Measurements from ENCODE around the gene KCNG4. TPM values are rescaled to one million over a fixed set of nuclear protein-coding genes. Genes with fewer than 3 reads are reported as not detected.

KCNG4 gene
- total RNA-seq, 1 donor = not detected

DNA sequence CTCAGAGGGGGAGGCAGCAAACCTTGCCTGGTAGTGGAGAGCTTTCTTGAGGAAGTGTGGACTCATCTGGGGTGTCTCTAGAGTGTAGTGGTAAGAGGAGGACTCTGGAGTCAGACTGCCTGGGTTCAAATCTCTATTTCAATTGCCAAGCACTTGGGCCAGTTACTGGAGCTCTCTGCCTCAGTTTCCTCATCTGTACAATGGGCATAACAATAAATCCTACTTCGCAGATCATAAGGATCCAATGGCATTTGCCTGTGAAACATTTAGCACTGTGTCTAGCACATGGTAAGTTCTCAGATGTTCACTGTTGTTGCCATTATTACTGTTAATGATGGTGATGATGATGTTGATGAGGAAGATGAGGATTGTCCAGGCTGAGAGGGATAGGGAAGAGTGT is 31.2 kb upstream of the KCNG4 start:
- Histone ChIP-seq H3K4me3 (ENCODE audit: low read length) (no peak overlapping the region), H3K27me3 (ENCODE audit: insufficient read depth, low read length) (no peaks in the 10 kb centered on the region)

GRCh38 chr16:84270531-84270930 is 30.7 kb upstream of the KCNG4 start:
- Histone ChIP-seq H3K4me3 (ENCODE audit: low read length) (no peak overlapping the region), H3K9me3 (ENCODE audit: low read depth, low read length) (no peaks in the 10 kb centered on the region), H3K4me1 (ENCODE audit: insufficient read depth, low read length) (no peaks in the 10 kb centered on the region), H3K27me3 (ENCODE audit: insufficient read depth, low read length) (no peaks in the 10 kb centered on the region)

More for the DNA sequence above, 31.2 kb upstream of the KCNG4 start:
- Histone ChIP-seq H3K9me3 (ENCODE audit: low read depth, low read length) (no peaks in the 10 kb centered on the region), H3K4me1 (ENCODE audit: insufficient read depth, low read length) (no peaks in the 10 kb centered on the region)

- Histone ChIP-seq H3K4me1 (ENCODE audit: insufficient read depth, low read length) (no peaks in the 10 kb centered on the region), H3K9me3 (ENCODE audit: low read depth, low read length) (no peaks in the 10 kb centered on the region), H3K27me3 (ENCODE audit: insufficient read depth, low read length) (no peaks in the 10 kb centered on the region), H3K4me3 (ENCODE audit: low read length) (no peak overlapping the region)
Observed at GRCh38 chr16:84270071-84270470, 30.3 kb upstream of the KCNG4 start.

DNA sequence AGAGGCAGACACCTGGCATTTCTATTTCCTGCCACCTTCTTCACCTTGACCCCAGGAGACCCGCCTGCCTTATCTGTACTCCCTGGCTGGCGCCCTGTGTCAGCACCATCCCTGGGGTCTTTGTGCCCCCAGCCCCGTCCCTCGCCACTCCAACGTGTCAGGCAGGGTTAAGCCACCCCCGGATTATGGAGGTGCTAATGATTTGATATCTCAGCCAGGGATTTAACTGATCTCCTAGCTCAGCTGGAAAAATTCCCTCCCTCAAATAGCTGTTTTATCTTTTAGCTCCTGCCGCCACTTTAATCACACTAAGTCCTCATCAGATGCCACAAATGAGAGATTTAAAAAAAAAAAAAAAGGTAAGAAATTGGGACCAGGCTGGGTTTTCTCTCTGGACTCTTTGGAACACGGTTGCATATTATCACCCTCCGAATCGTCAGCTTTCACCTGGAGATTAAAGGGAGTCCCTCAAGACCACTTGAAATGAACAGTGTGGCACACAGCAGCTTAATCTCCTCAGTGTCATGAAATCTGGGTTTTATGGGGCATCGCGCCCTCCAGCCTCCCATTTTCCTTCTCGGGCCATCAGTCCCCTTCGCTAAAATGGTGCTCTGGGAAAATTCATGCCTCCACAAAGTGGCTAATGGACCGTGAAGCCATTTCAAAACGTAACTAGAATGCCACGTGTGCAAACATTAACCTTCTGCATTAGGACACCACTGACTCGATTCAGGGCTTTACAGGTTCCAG is 28.7 kb upstream of the KCNG4 start:
- H3K4me3 ChIP-seq (ENCODE audit: low read length) = no peak overlapping the region
- no peaks in the 10 kb centered on the region for H3K4me1 ChIP-seq (ENCODE audit: insufficient read depth, low read length)
- no peaks in the 10 kb centered on the region for H3K27me3 ChIP-seq (ENCODE audit: insufficient read depth, low read length)
- no peaks in the 10 kb centered on the region for H3K9me3 ChIP-seq (ENCODE audit: low read depth, low read length)

DNA sequence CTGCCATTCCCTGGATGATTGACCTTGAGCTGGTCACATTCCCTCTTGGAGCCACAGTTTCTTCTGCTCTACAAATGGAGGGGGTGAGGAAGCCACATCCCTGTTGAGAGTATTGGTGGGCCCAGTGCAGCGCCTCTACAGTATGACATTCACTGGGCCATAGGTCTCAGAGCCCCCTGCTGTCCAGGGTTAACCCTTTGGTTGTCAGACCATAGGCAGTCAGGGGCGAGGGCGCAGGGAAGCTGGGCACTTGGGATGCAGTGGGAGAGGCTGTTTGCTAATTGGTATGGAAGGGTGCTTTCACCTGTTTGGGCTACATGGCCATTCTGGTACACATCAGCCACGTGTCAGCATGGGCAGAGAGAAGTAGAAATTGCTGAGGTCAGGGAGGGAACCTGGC is 27.6 kb upstream of the KCNG4 start:
- Histone ChIP-seq H3K9me3 (ENCODE audit: low read depth, low read length) (no peaks in the 10 kb centered on the region), H3K4me1 (ENCODE audit: insufficient read depth, low read length) (no peaks in the 10 kb centered on the region)

DNA sequence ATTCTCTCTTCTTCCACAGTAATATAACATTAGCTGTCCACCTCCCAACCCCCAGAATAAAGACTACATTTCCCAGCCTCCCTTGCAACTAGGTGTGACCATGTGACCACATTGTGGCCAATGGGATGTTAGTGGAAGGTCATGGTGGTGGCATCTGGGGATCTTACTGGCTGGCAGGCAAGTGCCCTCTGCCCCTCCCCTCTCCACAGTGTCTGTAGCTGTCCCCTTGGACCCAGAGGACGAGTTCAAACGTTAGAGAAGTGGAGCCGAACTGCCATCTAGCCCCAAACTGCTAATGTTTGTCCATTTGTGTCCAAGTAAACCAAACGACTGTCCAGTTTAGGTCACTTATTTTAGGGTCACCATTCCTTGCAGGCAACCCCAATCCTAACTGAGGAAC is 26.6 kb upstream of the KCNG4 start:
- H3K4me1 ChIP-seq (ENCODE audit: insufficient read depth, low read length) = no peaks in the 10 kb centered on the region
- H3K27me3 ChIP-seq (ENCODE audit: insufficient read depth, low read length) = no peaks in the 10 kb centered on the region
- no peak overlapping the region for H3K4me3 ChIP-seq (ENCODE audit: low read length)
- H3K9me3 ChIP-seq (ENCODE audit: low read depth, low read length) = no peaks in the 10 kb centered on the region

More for the DNA sequence above, 27.6 kb upstream of the KCNG4 start:
- H3K27me3 ChIP-seq (ENCODE audit: insufficient read depth, low read length) = no peaks in the 10 kb centered on the region
- no peak overlapping the region for H3K4me3 ChIP-seq (ENCODE audit: low read length)

GRCh38 chr16:84262939-84263338 is 23.1 kb upstream of the KCNG4 start:
- Histone ChIP-seq H3K4me3 (ENCODE audit: low read length) (no peak overlapping the region), H3K4me1 (ENCODE audit: insufficient read depth, low read length) (no peaks in the 10 kb centered on the region), H3K27me3 (ENCODE audit: insufficient read depth, low read length) (no peaks in the 10 kb centered on the region), H3K9me3 (ENCODE audit: low read depth, low read length) (no peaks in the 10 kb centered on the region)

GRCh38 chr16:84262031-84262430 is 22.2 kb upstream of the KCNG4 start:
- Histone ChIP-seq H3K4me3 (ENCODE audit: low read length) (no peak overlapping the region), H3K4me1 (ENCODE audit: insufficient read depth, low read length) (no peaks in the 10 kb centered on the region), H3K9me3 (ENCODE audit: low read depth, low read length) (no peaks in the 10 kb centered on the region), H3K27me3 (ENCODE audit: insufficient read depth, low read length) (no peaks in the 10 kb centered on the region)

- H3K4me1 ChIP-seq (ENCODE audit: insufficient read depth, low read length) = no peaks in the 10 kb centered on the region
- no peak overlapping the region for H3K4me3 ChIP-seq (ENCODE audit: low read length)
- H3K27me3 ChIP-seq (ENCODE audit: insufficient read depth, low read length) = no peaks in the 10 kb centered on the region
- no peaks in the 10 kb centered on the region for H3K9me3 ChIP-seq (ENCODE audit: low read depth, low read length)
Observed at GRCh38 chr16:84260766-84261554, 21.1 kb upstream of the KCNG4 start.

- Histone ChIP-seq H3K4me1 (ENCODE audit: insufficient read depth, low read length) (no peaks in the 10 kb centered on the region), H3K9me3 (ENCODE audit: low read depth, low read length) (no peaks in the 10 kb centered on the region), H3K27me3 (ENCODE audit: insufficient read depth, low read length) (no peaks in the 10 kb centered on the region), H3K4me3 (ENCODE audit: low read length) (no peak overlapping the region)
Observed at GRCh38 chr16:84259691-84260090, 19.9 kb upstream of the KCNG4 start.

- Histone ChIP-seq H3K27me3 (ENCODE audit: insufficient read depth, low read length) (no peaks in the 10 kb centered on the region), H3K4me3 (ENCODE audit: low read length) (no peak overlapping the region), H3K4me1 (ENCODE audit: insufficient read depth, low read length) (no peaks in the 10 kb centered on the region), H3K9me3 (ENCODE audit: low read depth, low read length) (no peaks in the 10 kb centered on the region)
Observed at GRCh38 chr16:84258266-84258665, 18.5 kb upstream of the KCNG4 start.

DNA sequence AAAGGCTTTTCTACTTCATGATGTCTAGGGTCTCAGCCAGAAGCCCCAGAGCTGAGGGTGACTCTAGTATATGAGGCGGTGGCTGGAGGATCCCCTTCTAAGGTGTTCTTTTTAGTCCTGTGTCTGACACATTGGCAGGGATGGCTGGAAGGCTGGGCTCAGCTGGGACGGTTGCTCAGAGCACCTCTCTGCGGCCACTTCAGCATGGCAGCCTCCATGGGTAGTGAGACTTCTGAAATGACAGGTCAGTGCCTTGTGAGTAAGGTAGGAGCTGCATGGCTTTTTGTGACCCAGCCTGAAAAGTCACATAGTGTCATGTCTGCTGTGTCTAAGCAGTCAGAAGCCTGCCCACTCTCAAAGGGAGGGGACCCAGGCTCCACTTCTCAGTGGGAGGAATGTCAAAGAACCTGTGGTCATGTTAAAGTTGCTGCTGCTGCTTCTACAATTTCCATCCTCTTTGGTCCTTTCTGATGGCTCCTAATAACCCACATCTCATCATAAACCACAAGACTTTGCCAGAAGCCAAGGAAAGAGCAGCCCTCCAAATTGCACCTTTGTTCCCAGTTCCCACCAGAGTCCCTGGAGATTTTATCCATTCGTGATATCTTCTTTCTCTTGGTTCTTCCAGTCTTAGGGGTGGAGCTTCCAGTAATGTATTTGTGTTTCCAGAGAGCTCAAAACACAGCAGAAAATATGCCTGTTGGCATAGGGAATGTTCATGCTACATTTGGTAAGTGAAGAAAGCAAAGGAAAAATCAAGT is 15.4 kb upstream of the KCNG4 start:
- no peaks in the 10 kb centered on the region for H3K27me3 ChIP-seq (ENCODE audit: insufficient read depth, low read length)
- H3K4me3 ChIP-seq (ENCODE audit: low read length) = no peak overlapping the region
- no peaks in the 10 kb centered on the region for H3K4me1 ChIP-seq (ENCODE audit: insufficient read depth, low read length)
- no peaks in the 10 kb centered on the region for H3K9me3 ChIP-seq (ENCODE audit: low read depth, low read length)

DNA sequence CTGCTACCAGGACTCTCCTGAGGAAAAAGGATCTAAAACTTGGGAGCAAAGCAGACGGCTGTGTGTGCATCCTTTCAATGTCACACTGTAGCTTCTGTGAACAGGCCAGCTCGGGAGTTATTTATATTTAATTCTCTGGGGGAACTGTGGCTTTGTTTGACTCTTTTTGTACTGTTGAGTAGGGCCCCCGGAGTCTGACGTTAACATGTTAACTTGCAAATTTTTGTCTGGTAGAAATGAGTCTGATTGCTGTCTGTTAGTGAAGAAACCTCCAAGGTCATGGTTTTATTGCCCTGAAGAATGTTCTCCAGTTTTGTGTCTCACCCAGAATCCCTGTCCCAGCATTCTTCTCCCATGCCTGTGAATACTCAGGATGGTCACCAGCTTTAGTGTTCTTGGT is 14.2 kb upstream of the KCNG4 start:
- Histone ChIP-seq H3K4me3 (ENCODE audit: low read length) (no peak overlapping the region), H3K4me1 (ENCODE audit: insufficient read depth, low read length) (no peaks in the 10 kb centered on the region), H3K27me3 (ENCODE audit: insufficient read depth, low read length) (no peaks in the 10 kb centered on the region), H3K9me3 (ENCODE audit: low read depth, low read length) (no peaks in the 10 kb centered on the region)

DNA sequence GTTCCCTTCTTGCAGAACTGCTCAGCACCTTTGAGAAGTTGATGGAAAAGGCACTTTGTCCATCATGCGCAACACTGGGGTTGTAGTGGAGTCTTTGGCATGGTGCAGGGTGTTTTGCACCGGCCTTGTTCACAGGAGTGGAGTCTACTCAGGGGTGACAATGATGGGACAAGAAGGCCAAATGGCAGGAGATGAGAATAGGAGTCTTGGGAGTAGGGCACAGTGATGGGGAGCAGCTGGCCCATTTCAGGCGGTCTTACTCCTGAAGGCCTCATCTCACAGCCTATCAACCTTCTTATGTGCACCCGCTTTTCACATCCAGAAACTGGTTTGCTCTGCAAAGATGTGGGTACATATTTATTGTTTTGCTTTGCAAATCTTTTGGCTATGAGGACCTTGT is 13.4 kb upstream of the KCNG4 start:
- H3K4me1 ChIP-seq (ENCODE audit: insufficient read depth, low read length) = no peaks in the 10 kb centered on the region
- H3K9me3 ChIP-seq (ENCODE audit: low read depth, low read length) = no peaks in the 10 kb centered on the region
- no peak overlapping the region for H3K4me3 ChIP-seq (ENCODE audit: low read length)
- no peaks in the 10 kb centered on the region for H3K27me3 ChIP-seq (ENCODE audit: insufficient read depth, low read length)

- Histone ChIP-seq H3K27me3 (ENCODE audit: insufficient read depth, low read length) (no peaks in the 10 kb centered on the region), H3K9me3 (ENCODE audit: low read depth, low read length) (no peaks in the 10 kb centered on the region), H3K4me1 (ENCODE audit: insufficient read depth, low read length) (no peaks in the 10 kb centered on the region), H3K4me3 (ENCODE audit: low read length) (no peak overlapping the region)
Observed at GRCh38 chr16:84252184-84252583, 12.4 kb upstream of the KCNG4 start.
